ENCODE data around the gene NOX3.
"Not testable (repeated sequence)": the region's sequence is repeated elsewhere in the genome, so short reads cannot be mapped to it uniquely, and the experiment has no call there.

NOX3 gene

DNA sequence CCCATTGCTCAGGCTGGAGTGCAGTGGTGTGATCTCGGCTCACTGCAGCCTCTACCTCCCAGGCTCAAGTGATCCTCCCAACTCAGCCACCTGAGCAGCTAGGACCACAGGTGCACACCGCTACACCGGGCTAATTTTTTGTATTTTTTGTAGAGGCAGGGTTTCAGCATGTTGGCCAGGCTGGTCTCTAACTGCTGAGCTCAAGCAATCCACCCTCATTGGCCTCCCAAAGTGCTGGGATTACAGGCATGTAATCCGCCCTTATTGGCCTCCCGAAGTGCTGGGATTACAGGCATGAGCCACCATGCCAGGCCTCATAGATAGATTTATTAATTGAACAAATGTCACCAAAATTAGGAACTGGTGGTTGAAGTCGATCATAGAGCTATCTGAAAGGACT is 32.6 kb upstream of the NOX3 start:
- H3K36me3 ChIP-seq (ENCODE audit: insufficient read depth, low read length); H3K4me3 ChIP-seq (ENCODE audit: low read depth in 1 of 2, low read length in 2 of 2); H3K27ac ChIP-seq (ENCODE audit: low read depth, low read length); H3K9ac ChIP-seq (ENCODE audit: low read length); H3K9me3 ChIP-seq (ENCODE audit: low read length); H3K27me3 ChIP-seq (ENCODE audit: control insufficient read depth in 1 of 2, insufficient read depth in 2 of 2, low read length in 2 of 2); H3K4me1 ChIP-seq (ENCODE audit: insufficient read depth, low read length): not testable (repeated sequence)

- H3K9ac ChIP-seq (ENCODE audit: low read length): no peak overlapping the region
- H3K36me3 ChIP-seq (ENCODE audit: insufficient read depth, low read length): no peaks in the 10 kb centered on the region
- no peak overlapping the region for H3K4me3 ChIP-seq (ENCODE audit: low read depth in 1 of 2, low read length in 2 of 2)
- no peak overlapping the region for H3K27ac ChIP-seq (ENCODE audit: low read depth, low read length)
- H3K27me3 ChIP-seq (ENCODE audit: control insufficient read depth in 1 of 2, insufficient read depth in 2 of 2, low read length in 2 of 2): no peaks in the 10 kb centered on the region
- no peaks in the 10 kb centered on the region for H3K9me3 ChIP-seq (ENCODE audit: low read length)
- no peaks in the 10 kb centered on the region for H3K4me1 ChIP-seq (ENCODE audit: insufficient read depth, low read length)
Measured at GRCh38 chr6:155487371-155488130, 31.9 kb upstream of the NOX3 start.

DNA sequence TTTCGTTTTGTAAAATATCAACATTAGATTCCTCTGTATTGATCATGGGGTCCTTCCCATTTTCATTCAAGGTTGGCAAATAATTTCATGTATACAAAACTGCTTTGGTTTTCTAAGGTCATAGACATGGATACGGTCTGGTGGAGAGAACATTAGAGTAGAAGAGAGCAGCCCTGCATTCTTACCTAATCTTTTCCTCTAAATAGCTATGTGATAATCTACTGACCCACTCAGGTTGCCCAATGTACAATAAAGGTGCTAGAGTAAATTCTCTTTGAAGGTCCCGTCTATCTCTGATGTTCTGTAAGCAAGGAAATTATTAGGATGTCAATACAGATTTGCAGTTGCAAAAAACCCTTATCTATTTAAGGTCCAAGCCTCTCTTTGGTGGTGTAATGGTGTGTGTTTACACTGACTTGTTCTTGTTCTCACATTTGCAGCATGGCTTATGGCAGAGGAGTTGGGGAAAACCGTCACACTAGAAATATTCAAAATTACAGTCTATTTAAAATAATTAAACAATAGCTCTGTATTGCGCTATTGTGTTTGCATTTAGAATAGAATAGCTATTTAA is 31.2 kb upstream of the NOX3 start:
- Histone ChIP-seq H3K9me3 (ENCODE audit: low read length) (no peaks in the 10 kb centered on the region), H3K27ac (ENCODE audit: low read depth, low read length) (no peak overlapping the region), H3K4me3 (ENCODE audit: low read depth in 1 of 2, low read length in 2 of 2) (no peak overlapping the region), H3K36me3 (ENCODE audit: insufficient read depth, low read length) (no peaks in the 10 kb centered on the region), H3K9ac (ENCODE audit: low read length) (no peak overlapping the region), H3K27me3 (ENCODE audit: control insufficient read depth in 1 of 2, insufficient read depth in 2 of 2, low read length in 2 of 2) (no peaks in the 10 kb centered on the region), H3K4me1 (ENCODE audit: insufficient read depth, low read length) (no peaks in the 10 kb centered on the region)

DNA sequence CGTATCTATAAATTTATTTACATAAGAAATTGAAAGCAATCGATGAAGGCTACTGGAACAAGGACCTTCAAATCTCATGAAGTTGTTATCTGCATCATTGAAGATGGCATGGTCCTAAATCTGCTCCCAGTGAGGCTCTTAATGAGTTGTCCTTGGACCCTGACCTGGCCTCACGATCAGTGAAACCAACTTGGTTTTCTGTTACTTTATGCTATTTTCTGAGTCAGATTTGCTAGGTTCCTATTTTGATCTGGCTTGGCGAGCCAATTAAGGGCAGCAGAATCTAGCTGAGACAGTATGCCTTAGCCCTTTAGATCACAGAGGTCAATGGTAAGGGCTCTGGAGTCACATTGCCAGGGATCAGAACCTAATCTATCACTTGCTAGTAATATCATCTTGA is 30.1 kb upstream of the NOX3 start:
- no peaks in the 10 kb centered on the region for H3K9me3 ChIP-seq (ENCODE audit: low read length)
- no peaks in the 10 kb centered on the region for H3K4me1 ChIP-seq (ENCODE audit: insufficient read depth, low read length)
- no peak overlapping the region for H3K9ac ChIP-seq (ENCODE audit: low read length)
- no peak overlapping the region for H3K4me3 ChIP-seq (ENCODE audit: low read depth in 1 of 2, low read length in 2 of 2)
- no peak overlapping the region for H3K27ac ChIP-seq (ENCODE audit: low read depth, low read length)
- no peaks in the 10 kb centered on the region for H3K36me3 ChIP-seq (ENCODE audit: insufficient read depth, low read length)
- H3K27me3 ChIP-seq (ENCODE audit: control insufficient read depth in 1 of 2, insufficient read depth in 2 of 2, low read length in 2 of 2): no peaks in the 10 kb centered on the region

- H3K9ac ChIP-seq (ENCODE audit: low read length): no peak overlapping the region
- H3K36me3 ChIP-seq (ENCODE audit: insufficient read depth, low read length): no peaks in the 10 kb centered on the region
- no peak overlapping the region for H3K27ac ChIP-seq (ENCODE audit: low read depth, low read length)
- no peaks in the 10 kb centered on the region for H3K4me1 ChIP-seq (ENCODE audit: insufficient read depth, low read length)
- no peaks in the 10 kb centered on the region for H3K27me3 ChIP-seq (ENCODE audit: control insufficient read depth in 1 of 2, insufficient read depth in 2 of 2, low read length in 2 of 2)
- no peaks in the 10 kb centered on the region for H3K9me3 ChIP-seq (ENCODE audit: low read length)
- H3K4me3 ChIP-seq (ENCODE audit: low read depth in 1 of 2, low read length in 2 of 2): no peak overlapping the region
Measured at GRCh38 chr6:155483858-155484257, 28.2 kb upstream of the NOX3 start.

DNA sequence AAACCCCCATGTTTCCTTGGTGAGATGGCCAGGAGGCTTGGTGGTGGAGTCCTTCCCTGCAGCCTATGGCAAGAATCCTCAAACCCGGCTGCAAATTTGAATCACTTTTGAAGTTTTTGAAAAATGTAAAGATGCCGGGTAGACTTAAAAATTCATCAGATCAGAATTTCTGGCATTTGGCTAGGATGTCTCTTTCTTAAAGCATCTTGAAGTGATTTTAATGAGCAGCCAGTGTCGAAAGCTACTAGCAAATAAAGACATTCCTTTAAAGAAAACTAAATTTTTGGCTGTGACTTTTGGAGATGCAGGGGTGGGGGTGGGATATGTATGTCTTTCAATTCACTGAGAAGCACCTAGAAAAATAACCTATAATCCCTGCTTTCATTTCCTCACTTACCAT is 25.6 kb upstream of the NOX3 start:
- Histone ChIP-seq H3K4me1 (ENCODE audit: insufficient read depth, low read length) (no peaks in the 10 kb centered on the region), H3K4me3 (ENCODE audit: low read depth in 1 of 2, low read length in 2 of 2) (no peak overlapping the region), H3K9me3 (ENCODE audit: low read length) (no peaks in the 10 kb centered on the region), H3K27me3 (ENCODE audit: control insufficient read depth in 1 of 2, insufficient read depth in 2 of 2, low read length in 2 of 2) (no peaks in the 10 kb centered on the region), H3K9ac (ENCODE audit: low read length) (no peak overlapping the region), H3K27ac (ENCODE audit: low read depth, low read length) (no peak overlapping the region), H3K36me3 (ENCODE audit: insufficient read depth, low read length) (no peaks in the 10 kb centered on the region)

GRCh38 chr6:155473741-155474140 is 18.1 kb upstream of the NOX3 start:
- H3K9me3 ChIP-seq (ENCODE audit: low read length): no peaks in the 10 kb centered on the region
- no peak overlapping the region for H3K4me3 ChIP-seq (ENCODE audit: low read depth in 1 of 2, low read length in 2 of 2)
- H3K36me3 ChIP-seq (ENCODE audit: insufficient read depth, low read length): no peaks in the 10 kb centered on the region
- no peak overlapping the region for H3K9ac ChIP-seq (ENCODE audit: low read length)
- no peak overlapping the region for H3K27ac ChIP-seq (ENCODE audit: low read depth, low read length)
- no peaks in the 10 kb centered on the region for H3K4me1 ChIP-seq (ENCODE audit: insufficient read depth, low read length)
- no peaks in the 10 kb centered on the region for H3K27me3 ChIP-seq (ENCODE audit: control insufficient read depth in 1 of 2, insufficient read depth in 2 of 2, low read length in 2 of 2)

GRCh38 chr6:155472886-155473285 is 17.2 kb upstream of the NOX3 start:
- no peaks in the 10 kb centered on the region for H3K27me3 ChIP-seq (ENCODE audit: control insufficient read depth in 1 of 2, insufficient read depth in 2 of 2, low read length in 2 of 2)
- H3K36me3 ChIP-seq (ENCODE audit: insufficient read depth, low read length): no peaks in the 10 kb centered on the region
- H3K27ac ChIP-seq (ENCODE audit: low read depth, low read length): no peak overlapping the region
- no peak overlapping the region for H3K4me3 ChIP-seq (ENCODE audit: low read depth in 1 of 2, low read length in 2 of 2)
- H3K9me3 ChIP-seq (ENCODE audit: low read length): no peaks in the 10 kb centered on the region
- H3K4me1 ChIP-seq (ENCODE audit: insufficient read depth, low read length): no peaks in the 10 kb centered on the region
- H3K9ac ChIP-seq (ENCODE audit: low read length): no peak overlapping the region

DNA sequence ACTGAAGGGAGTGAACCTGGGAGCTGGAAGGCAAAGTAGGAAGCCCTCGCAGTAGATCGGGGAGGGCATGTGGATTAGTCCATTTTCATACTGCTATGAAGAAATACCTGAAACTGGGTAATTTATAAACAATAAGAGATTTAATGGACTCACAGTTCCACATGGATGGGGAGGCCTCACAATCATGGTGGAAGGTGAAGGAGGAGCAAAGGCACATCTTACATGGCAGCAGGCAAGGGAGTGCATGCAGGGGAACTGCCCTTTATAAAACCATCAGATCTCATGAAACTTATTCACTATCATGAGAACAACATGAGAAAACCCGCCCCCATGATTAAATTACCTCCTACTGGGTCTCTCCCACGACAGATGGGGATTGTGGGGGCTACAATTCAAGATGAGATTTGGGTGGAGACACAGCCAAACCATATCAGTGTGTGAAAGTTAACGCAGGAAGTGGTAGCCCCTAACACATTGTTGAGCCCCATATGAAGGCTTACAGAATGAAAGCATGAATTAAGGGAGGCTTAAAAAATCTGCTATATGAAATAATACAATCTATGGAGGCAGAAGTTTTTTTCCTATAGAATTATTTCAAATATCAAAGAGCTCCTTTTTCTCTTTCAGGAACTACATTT is 15.5 kb upstream of the NOX3 start:
- not testable (repeated sequence) for H3K4me1 ChIP-seq (ENCODE audit: insufficient read depth, low read length); H3K4me3 ChIP-seq (ENCODE audit: low read depth in 1 of 2, low read length in 2 of 2); H3K36me3 ChIP-seq (ENCODE audit: insufficient read depth, low read length); H3K27me3 ChIP-seq (ENCODE audit: control insufficient read depth in 1 of 2, insufficient read depth in 2 of 2, low read length in 2 of 2); H3K27ac ChIP-seq (ENCODE audit: low read depth, low read length); H3K9ac ChIP-seq (ENCODE audit: low read length); H3K9me3 ChIP-seq (ENCODE audit: low read length)

GRCh38 chr6:155468543-155468942 is 12.9 kb upstream of the NOX3 start:
- not testable (repeated sequence) for H3K36me3 ChIP-seq (ENCODE audit: insufficient read depth, low read length); H3K27me3 ChIP-seq (ENCODE audit: control insufficient read depth in 1 of 2, insufficient read depth in 2 of 2, low read length in 2 of 2); H3K9me3 ChIP-seq (ENCODE audit: low read length); H3K4me3 ChIP-seq (ENCODE audit: low read depth in 1 of 2, low read length in 2 of 2); H3K4me1 ChIP-seq (ENCODE audit: insufficient read depth, low read length); H3K27ac ChIP-seq (ENCODE audit: low read depth, low read length); H3K9ac ChIP-seq (ENCODE audit: low read length)

- H3K27ac ChIP-seq (ENCODE audit: low read depth, low read length): no peak overlapping the region
- H3K9ac ChIP-seq (ENCODE audit: low read length): no peak overlapping the region
- H3K36me3 ChIP-seq (ENCODE audit: insufficient read depth, low read length): no peaks in the 10 kb centered on the region
- H3K4me1 ChIP-seq (ENCODE audit: insufficient read depth, low read length): no peaks in the 10 kb centered on the region
- no peak overlapping the region for H3K4me3 ChIP-seq (ENCODE audit: low read depth in 1 of 2, low read length in 2 of 2)
- H3K9me3 ChIP-seq (ENCODE audit: low read length): no peaks in the 10 kb centered on the region
- no peaks in the 10 kb centered on the region for H3K27me3 ChIP-seq (ENCODE audit: control insufficient read depth in 1 of 2, insufficient read depth in 2 of 2, low read length in 2 of 2)
Measured at GRCh38 chr6:155466539-155466938, 10.9 kb upstream of the NOX3 start.

- Histone ChIP-seq H3K4me3 (ENCODE audit: low read depth in 1 of 2, low read length in 2 of 2) (no peak overlapping the region), H3K27ac (ENCODE audit: low read depth, low read length) (no peak overlapping the region), H3K27me3 (ENCODE audit: control insufficient read depth in 1 of 2, insufficient read depth in 2 of 2, low read length in 2 of 2) (no peaks in the 10 kb centered on the region), H3K4me1 (ENCODE audit: insufficient read depth, low read length) (no peaks in the 10 kb centered on the region), H3K36me3 (ENCODE audit: insufficient read depth, low read length) (no peaks in the 10 kb centered on the region), H3K9ac (ENCODE audit: low read length) (no peak overlapping the region), H3K9me3 (ENCODE audit: low read length) (no peaks in the 10 kb centered on the region)
Measured at GRCh38 chr6:155461556-155461955, 5.9 kb upstream of the NOX3 start.

Data from muscle layer of colon (tissue), 2 donors.